H9 (cell line): ENCODE data around the gene COPRS. TPM values are rescaled to one million over a fixed set of nuclear protein-coding genes. Genes with fewer than 3 reads are reported as not detected.
A peak's percentile ranks its signal among the peaks of the same experiment; 100 is the strongest.

ENCODE experiments used
- DNase-seq: peaks from one replicate; pipeline ENCODE4 v3.0.0-alpha.2; 2017
- H2AFZ ChIP-seq: one replicate; pipeline ENCODE4 v1.6.1; 2013; ENCODE audit warnings: mild to moderate bottlenecking, low read length, control low read depth, moderate library complexity
- H2AK5ac ChIP-seq: 2 replicates; pipeline ENCODE4 v1.6.1; 2013; ENCODE audit warnings: low read length, control low read depth, mixed read lengths; ENCODE audit not compliant: insufficient read length
- H2BK120ac ChIP-seq: one replicate; pipeline ENCODE4 v1.6.1; 2013; ENCODE audit warnings: low read depth, mild to moderate bottlenecking, low read length, control low read depth, inconsistent platforms; ENCODE audit not compliant: poor library complexity, severe bottlenecking
- H2BK12ac ChIP-seq: 2 replicates; pipeline ENCODE4 v1.6.1; 2013; ENCODE audit warnings: low read length, control low read depth, mixed read lengths, low read depth; ENCODE audit not compliant: insufficient read length
- H2BK15ac ChIP-seq: 2 replicates; pipeline ENCODE4 v1.6.1; 2013; ENCODE audit warnings: low read depth, low read length, control low read depth
- H2BK20ac ChIP-seq: one replicate; pipeline ENCODE4 v1.6.1; 2013; ENCODE audit warnings: low read depth, mild to moderate bottlenecking, low read length, control low read depth, inconsistent platforms; ENCODE audit not compliant: poor library complexity, severe bottlenecking
- H2BK5ac ChIP-seq: 2 replicates; pipeline ENCODE4 v1.6.1; 2013; ENCODE audit warnings: low read length, control low read depth, mixed read lengths; ENCODE audit not compliant: insufficient read length
- H3K14ac ChIP-seq: 2 replicates; pipeline ENCODE4 v1.6.1; 2013; ENCODE audit warnings: low read length, control low read depth; ENCODE audit not compliant: insufficient read depth
- H3K18ac ChIP-seq: 2 replicates; pipeline ENCODE4 v1.6.1; 2013; ENCODE audit warnings: low read depth, mild to moderate bottlenecking, mixed read lengths, low read length, control low read depth; ENCODE audit not compliant: insufficient read length
- H3K23ac ChIP-seq: 2 replicates; pipeline ENCODE4 v1.6.1; 2013; ENCODE audit warnings: low read length, control low read depth, mixed read lengths, low read depth; ENCODE audit not compliant: insufficient read length
- H3K23me2 ChIP-seq: 2 replicates; pipeline ENCODE4 v1.6.1; 2013; ENCODE audit warnings: low read depth, mild to moderate bottlenecking, mixed read lengths, low read length, control low read depth; ENCODE audit not compliant: insufficient read length, poor library complexity, severe bottlenecking
- H3K27ac ChIP-seq: 2 replicates; pipeline ENCODE4 v1.5.1; 2013; ENCODE audit warnings: low read length, control low read depth, mixed read lengths, low read depth; ENCODE audit not compliant: insufficient read length
- H3K27me3 ChIP-seq: 2 replicates; pipeline ENCODE4 v1.6.1; 2013; ENCODE audit warnings: low read length, control low read depth, inconsistent platforms; ENCODE audit not compliant: insufficient read depth
- H3K4ac ChIP-seq: 2 replicates; pipeline ENCODE4 v1.6.1; 2013; ENCODE audit warnings: low read depth, mild to moderate bottlenecking, control low read depth, inconsistent platforms, low read length, moderate library complexity
- H3K4me1 ChIP-seq: 2 replicates; pipeline ENCODE4 v1.6.1; 2013; ENCODE audit warnings: low read length, control low read depth, inconsistent platforms; ENCODE audit not compliant: insufficient read depth
- H3K4me2 ChIP-seq: 2 replicates; pipeline ENCODE4 v1.6.1; 2013; ENCODE audit warnings: low read length, control low read depth, mixed read lengths; ENCODE audit not compliant: insufficient read length, insufficient read depth
- H3K56ac ChIP-seq: 2 replicates; pipeline ENCODE4 v1.6.1; 2013; ENCODE audit warnings: low read depth, mild to moderate bottlenecking, mixed read lengths, low read length, control low read depth; ENCODE audit not compliant: insufficient read length
- H3K79me1 ChIP-seq: 2 replicates; pipeline ENCODE4 v1.6.1; 2013; ENCODE audit warnings: low read depth, mild to moderate bottlenecking, moderate library complexity, low read length, control low read depth, inconsistent platforms; ENCODE audit not compliant: insufficient read depth, poor library complexity, severe bottlenecking
- H3K79me2 ChIP-seq: 2 replicates; pipeline ENCODE4 v1.6.1; 2013; ENCODE audit warnings: low read length, control low read depth, inconsistent platforms; ENCODE audit not compliant: insufficient read depth
- H3K9ac ChIP-seq: 2 replicates; pipeline ENCODE4 v1.6.1; 2013; ENCODE audit warnings: low read length, control low read depth, mixed read lengths; ENCODE audit not compliant: insufficient read length; ENCODE audit errors: extremely low read depth
- H3K9me3 ChIP-seq: one replicate; pipeline ENCODE4 v1.6.1; 2013; ENCODE audit warnings: low read depth, low read length, inconsistent platforms; ENCODE audit not compliant: control insufficient read depth
- H3T11ph ChIP-seq: one replicate; pipeline ENCODE4 v1.6.1; 2013; ENCODE audit warnings: mild to moderate bottlenecking, low read length, control low read depth, inconsistent platforms
- H4K20me1 ChIP-seq: one replicate; pipeline ENCODE4 v1.6.1; 2013; ENCODE audit not compliant: control insufficient read depth, insufficient read length, insufficient read depth
- H4K5ac ChIP-seq: 2 replicates; pipeline ENCODE4 v1.6.1; 2013; ENCODE audit warnings: low read depth, mild to moderate bottlenecking, mixed read lengths, low read length, control low read depth; ENCODE audit not compliant: insufficient read length
- H4K8ac ChIP-seq: replicated peaks from 2 replicates; pipeline ENCODE4 v1.6.1; 2013; ENCODE audit warnings: low read length, control low read depth, mixed read lengths, low read depth; ENCODE audit not compliant: insufficient read length
- H4K91ac ChIP-seq: 2 replicates; pipeline ENCODE4 v1.6.1; 2013; ENCODE audit warnings: low read depth, mild to moderate bottlenecking, moderate library complexity, mixed read lengths, low read length, control low read depth; ENCODE audit not compliant: insufficient read length
- H3K27ac Mint-ChIP-seq, 3 experiments: 2 replicates in 2 of 3; 3 replicates in 1 of 3; pipeline ENCODE4 v1.8.0; 2020 to 2021; ENCODE audit warnings: mixed read lengths in 3 of 3, mild to moderate bottlenecking in 1 of 3, moderate library complexity in 1 of 3
- H3K27me3 Mint-ChIP-seq: 2 replicates; pipeline ENCODE4 v1.8.0; 2021; ENCODE audit warnings: low read depth, mild to moderate bottlenecking, moderate library complexity, mixed read lengths
- H3K36me3 Mint-ChIP-seq, 3 experiments: 2 replicates in 2 of 3; 3 replicates in 1 of 3; pipeline ENCODE4 v1.8.0; 2020 to 2021; ENCODE audit warnings: low read depth in 3 of 3, mixed read lengths in 3 of 3; ENCODE audit not compliant: insufficient read depth in 1 of 3
- H3K4me1 Mint-ChIP-seq, 2 experiments: 2 replicates each; pipeline ENCODE4 v1.8.0; 2020; ENCODE audit warnings: mixed read lengths in 2 of 2
- H3K4me3 Mint-ChIP-seq, 2 experiments: 2 replicates in 1 of 2; 3 replicates in 1 of 2; pipeline ENCODE4 v1.8.0; 2020 to 2021; ENCODE audit warnings: mild to moderate bottlenecking in 2 of 2, mixed read lengths in 2 of 2, moderate library complexity in 1 of 2
- H3K9me3 Mint-ChIP-seq, 2 experiments: 2 replicates in 1 of 2; 3 replicates in 1 of 2; pipeline ENCODE4 v1.8.0; 2020; ENCODE audit warnings: mild to moderate bottlenecking in 2 of 2, mixed read lengths in 2 of 2, moderate library complexity in 1 of 2
- CTCF ChIP-seq: fragments of 200-600 bp; sonication (generic); conservative IDR thresholded peaks from 3 replicates; pipeline ENCODE4 v1.8.0; 2021; ENCODE audit warnings: antibody characterized with exemption, mild to moderate bottlenecking
- WGBS: extraction: QIAGEN DNeasy Blood & Tissue Kit; methylation state at CpG from one replicate; pipeline ENCODE4 v1.1.7; 2013; ENCODE audit warnings: missing lambda C conversion rate, low lambda C conversion rate, mixed read lengths; ENCODE audit not compliant: insufficient read length; ENCODE audit errors: extremely low coverage; 5-methylcytosine and 5-hydroxymethylcytosine counted together
- total RNA-seq: library from RNA; stranded (reverse); gene quantifications from 2 replicates; pipeline ENCODE4 v1.2.1, GENCODE V29; 2021

Gene COPRS
- total RNA-seq, 1 experiment from 2014 or later = 43.8 TPM

DNA sequence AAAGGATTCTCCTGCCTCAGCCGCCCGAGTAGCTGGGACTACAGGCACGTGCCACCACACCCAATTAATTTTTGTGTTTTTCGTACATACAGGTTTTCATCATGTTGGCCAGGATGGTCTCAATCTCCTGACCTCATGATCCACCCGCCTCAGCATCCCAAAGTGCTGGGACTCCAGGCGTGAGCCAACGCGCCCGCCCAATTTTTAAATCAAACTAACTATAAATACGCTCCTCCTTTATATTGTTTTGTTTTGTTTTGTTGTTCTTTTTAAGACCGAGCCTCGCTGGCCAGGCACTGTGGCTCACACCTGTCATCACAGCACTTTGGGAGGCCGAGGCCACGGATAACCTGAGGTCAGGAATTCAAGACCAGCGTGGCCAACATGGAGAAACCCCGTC is 44.4 kb upstream of the COPRS start:
- TF ChIP-seq CTCF = no peak
- Histone ChIP-seq H3K9me3 (no peaks in the 10 kb centered on the region), H3T11ph (no peak overlapping the region), H3K4ac (no peak overlapping the region), H4K20me1 (no peaks in the 10 kb centered on the region), H3K79me1 (peaks cover 4% of the 10 kb centered on the region), H3K56ac (no peak overlapping the region), H3K23me2 (no peaks in the 10 kb centered on the region), H3K9ac (no peak overlapping the region), H2BK5ac (no peak overlapping the region), H2BK20ac (no peak overlapping the region), H3K18ac (no peak overlapping the region), H2BK12ac (no peak overlapping the region), H2AK5ac (no peak overlapping the region), H2BK15ac (no peak overlapping the region), H4K5ac (no peak overlapping the region), H3K4me2 (no peak overlapping the region), H3K27me3 (no peaks in the 10 kb centered on the region), H4K91ac (no peak overlapping the region), H3K23ac (no peak overlapping the region), H2AFZ (no peak overlapping the region), H3K4me1 (no peaks in the 10 kb centered on the region), H4K8ac (no peak overlapping the region), H3K79me2 (peaks cover 6% of the 10 kb centered on the region; the same call in 1 of the 2 replicates), H2BK120ac (no peak overlapping the region), H3K27ac (no peak overlapping the region), H3K14ac (no peak overlapping the region)
- H3K27me3 Mint-ChIP-seq = peaks cover 3% of the 10 kb centered on the region; the same call in 1 of the 2 replicates
- DNase-seq = no peak
- peak overlapping the region in 2 of 3 experiments; percentile 77 to 92; a peak in 3 of 7 replicates for H3K27ac Mint-ChIP-seq
- no peak overlapping the region for H3K4me3 Mint-ChIP-seq
- H3K9me3 Mint-ChIP-seq = no peaks in the 10 kb centered on the region
- H3K4me1 Mint-ChIP-seq = peaks cover 2 to 4% of the 10 kb centered on the region in 2 experiments; a peak in 3 of 4 replicates
- WGBS = no CpG with 5 or more reads among the region's 16 CpGs
- H3K36me3 Mint-ChIP-seq = peaks cover 0 to 13% (median 2%) of the 10 kb centered on the region in 3 experiments; a peak in 5 of 7 replicates
